ENCODE results near the gene PCDHGA12. TPM values are rescaled to one million over a fixed set of nuclear protein-coding genes. Genes with fewer than 3 reads are reported as not detected.
"Not testable (repeated sequence)": the region's sequence is repeated elsewhere in the genome, so short reads cannot be mapped to it uniquely, and the experiment has no call there.

Gene PCDHGA12
- total RNA-seq, 4 donors from 2014 or later = 2.9 to 22.0 (median 14.5) TPM

GRCh38 chr5:141387557-141388311 is 42.6 kb upstream of the PCDHGA12 start, which contains the start of gene PCDHGB4:
PCDHGB4 (plus strand) TSS chr5:141387698; CDS start chr5:141387885, 187 bp downstream.
- H3K36me3 ChIP-seq; intact Hi-C loops (cut with DNase I; ENCODE audit: low total_unique reads); DNase-seq; H3K4me1 ChIP-seq; H3K4me3 ChIP-seq; H3K27ac ChIP-seq; H3K27me3 ChIP-seq: not testable (repeated sequence)
- peak in 1 of 4 experiments; percentile 27 for TF ChIP-seq CTCF (IDR thresholded peaks at IDR 0.05)
- peaks cover 0 to 86% of the 10 kb centered on the region in 2 donors for H3K9me3 ChIP-seq

GRCh38 chr5:141388661-141389060 is 41.6 kb upstream of the PCDHGA12 start:
- no peak for DNase-seq
- intact Hi-C loops (cut with DNase I; ENCODE audit: low total_unique reads) = no loop called here
- H3K4me1 ChIP-seq = no peaks in the 10 kb centered on the region
- H3K27me3 ChIP-seq = no peaks in the 10 kb centered on the region
- peaks cover 0 to 86% of the 10 kb centered on the region in 2 donors for H3K9me3 ChIP-seq
- H3K4me3 ChIP-seq = no peak overlapping the region
- no peaks in the 10 kb centered on the region for H3K36me3 ChIP-seq
- TF ChIP-seq POLR2A (IDR thresholded peaks at IDR 0.05) = no peak
- TF ChIP-seq CTCF (IDR thresholded peaks at IDR 0.05) = no peak
- no peak overlapping the region for H3K27ac ChIP-seq

DNA sequence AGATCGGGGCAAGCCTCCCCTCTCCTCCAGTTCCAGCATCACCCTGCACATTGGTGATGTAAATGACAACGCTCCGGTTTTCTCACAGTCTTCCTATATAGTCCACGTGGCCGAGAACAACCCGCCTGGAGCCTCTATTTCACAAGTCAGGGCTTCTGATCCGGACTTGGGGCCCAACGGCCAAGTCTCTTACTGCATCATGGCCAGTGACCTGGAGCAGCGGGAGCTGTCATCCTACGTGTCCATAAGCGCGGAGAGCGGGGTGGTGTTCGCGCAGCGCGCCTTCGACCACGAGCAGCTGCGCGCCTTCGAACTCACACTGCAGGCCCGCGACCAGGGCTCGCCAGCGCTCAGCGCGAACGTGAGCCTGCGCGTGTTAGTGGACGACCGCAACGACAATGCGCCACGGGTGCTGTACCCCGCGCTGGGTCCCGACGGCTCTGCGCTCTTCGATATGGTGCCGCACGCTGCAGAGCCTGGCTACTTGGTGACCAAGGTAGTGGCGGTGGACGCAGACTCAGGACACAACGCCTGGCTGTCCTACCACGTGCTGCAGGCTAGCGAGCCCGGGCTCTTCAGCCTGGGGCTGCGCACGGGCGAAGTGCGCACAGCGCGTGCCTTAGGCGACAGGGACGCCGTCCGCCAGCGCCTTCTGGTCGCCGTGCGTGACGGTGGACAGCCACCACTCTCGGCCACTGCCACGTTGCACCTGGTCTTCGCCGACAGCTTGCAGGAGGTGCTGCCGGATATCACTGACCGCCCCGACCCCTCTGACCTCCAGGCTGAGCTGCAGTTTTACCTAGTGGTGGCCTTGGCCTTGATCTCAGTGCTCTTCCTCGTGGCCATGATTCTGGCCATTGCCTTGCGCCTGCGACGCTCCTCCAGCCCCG is 40.9 kb upstream of the PCDHGA12 start:
- no peaks in the 10 kb centered on the region for H3K36me3 ChIP-seq
- intact Hi-C loops (cut with DNase I; ENCODE audit: low total_unique reads) = no loop called here
- DNase-seq = no peak
- no peak overlapping the region for H3K4me3 ChIP-seq
- no peaks in the 10 kb centered on the region for H3K27me3 ChIP-seq
- peaks cover 0 to 86% of the 10 kb centered on the region in 2 donors for H3K9me3 ChIP-seq
- TF ChIP-seq POLR2A (IDR thresholded peaks at IDR 0.05) (no peak), CTCF (IDR thresholded peaks at IDR 0.05) (no peak)
- H3K27ac ChIP-seq = no peak overlapping the region
- no peaks in the 10 kb centered on the region for H3K4me1 ChIP-seq

DNA sequence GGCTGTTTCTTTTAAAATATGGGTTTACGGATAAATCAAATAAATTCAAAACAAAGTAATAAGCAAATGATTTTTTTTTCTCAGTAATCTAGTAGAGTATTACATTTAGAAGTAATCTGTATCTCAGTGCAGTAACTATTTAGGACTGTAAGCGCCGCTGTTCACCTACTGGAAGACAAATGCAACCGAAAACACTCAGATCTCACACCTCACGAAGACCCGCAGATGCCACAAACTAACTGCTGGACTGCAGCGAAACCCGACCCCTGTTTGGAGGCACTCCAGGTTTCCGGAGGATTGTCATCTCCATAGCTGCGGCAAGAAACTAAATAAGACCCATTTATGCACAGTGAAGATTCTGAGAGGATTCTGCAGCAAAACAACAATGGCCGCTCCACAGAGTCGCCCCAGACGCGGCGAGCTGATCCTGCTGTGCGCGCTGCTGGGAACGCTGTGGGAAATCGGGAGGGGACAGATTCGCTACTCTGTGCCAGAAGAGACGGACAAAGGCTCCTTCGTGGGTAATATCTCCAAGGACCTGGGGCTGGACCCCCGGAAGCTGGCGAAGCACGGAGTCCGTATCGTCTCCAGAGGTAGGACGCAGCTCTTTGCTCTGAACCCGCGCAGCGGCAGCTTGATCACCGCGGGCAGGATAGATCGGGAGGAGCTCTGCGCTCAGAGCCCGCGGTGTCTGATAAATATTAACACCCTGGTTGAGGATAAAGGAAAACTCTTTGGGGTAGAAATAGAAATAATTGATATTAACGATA is 37.7 kb upstream of the PCDHGA12 start, which contains the start of gene PCDHGA8:
Gene PCDHGA8 (plus strand): TSS at position 205 of the 770 bp plus-strand sequence. CDS start 181 bp downstream, at position 386.
- Histone ChIP-seq H3K4me1 (no peaks in the 10 kb centered on the region), H3K9me3 (peaks cover 0 to 82% of the 10 kb centered on the region in 2 donors), H3K36me3 (no peaks in the 10 kb centered on the region), H3K4me3 (no peak within 1 kb of the TSS), H3K27me3 (no peaks in the 10 kb centered on the region), H3K27ac (no peak within 1 kb of the TSS)
- DNase-seq = no peak
- TF ChIP-seq POLR2A (IDR thresholded peaks at IDR 0.05) (no peak), CTCF (IDR thresholded peaks at IDR 0.05) (no peak)
- intact Hi-C loops (cut with DNase I; ENCODE audit: low total_unique reads) = no loop called here
